Omental fat pad (tissue), 4 donors: Measurements from ENCODE around the gene ZNF451. TPM values are rescaled to one million over a fixed set of nuclear protein-coding genes. Genes with fewer than 3 reads are reported as not detected.
"Not testable (repeated sequence)": the region's sequence is repeated elsewhere in the genome, so short reads cannot be mapped to it uniquely, and the experiment has no call there.

Experiments
- ATAC-seq: fragments of 150-250 bp; one replicate; pipeline ENCODE4 v1.9.1; 2016; ENCODE audit warnings: mild to moderate bottlenecking, moderate library complexity; ENCODE audit not compliant: low FRiP score
- DNase-seq: peaks from one replicate; pipeline ENCODE4 v3.0.0-alpha.2; 2019; ENCODE audit warnings: low spot score
- CTCF ChIP-seq, 3 donors: fragments of 450-650 bp; IDR thresholded peaks; one replicate each; pipeline ENCODE4 v1.5.1; 2016 to 2017; ENCODE audit warnings: antibody characterized with exemption in 3 of 3, mild to moderate bottlenecking in 3 of 3, moderate library complexity in 2 of 3
- total RNA-seq, 4 donors: library from RNA; depleted of rRNA; stranded (reverse); fragments of >200 nt; gene quantifications; one replicate each; pipeline ENCODE4 v1.1.0, GENCODE V29; 2016

ZNF451 gene
- total RNA-seq: 10 to 100 TPM; 41.4 to 66.8 (median 57.0) TPM

- DNase-seq (peak; percentile 90), ATAC-seq (peak; percentile 99)
- no peak for TF ChIP-seq CTCF (IDR thresholded peaks at IDR 0.05)
Measured at GRCh38 chr6:57089687-57090457, at the start of gene ZNF451. Gene ZNF451 (plus strand): TSS chr6:57090188. CDS start chr6:57090254, 66 bp downstream.

GRCh38 chr6:57044061-57044460, 45.9 kb upstream of the ZNF451 start:
- ATAC-seq: not testable (repeated sequence)

GRCh38 chr6:57044568-57044967, 45.4 kb upstream of the ZNF451 start:
- no peak for TF ChIP-seq CTCF (IDR thresholded peaks at IDR 0.05)
- ATAC-seq (no peak), DNase-seq (no peak)

More at GRCh38 chr6:57044061-57044460, 45.9 kb upstream of the ZNF451 start:
- DNase-seq: not testable (repeated sequence)

- DNase-seq (peak; percentile 65), ATAC-seq (peak; percentile 99)
Measured at GRCh38 chr6:57046332-57047256, 43.4 kb upstream of the ZNF451 start, which contains the start of gene KIAA1586. Gene KIAA1586 (plus strand): TSS chr6:57046693. CDS start chr6:57046756, 63 bp downstream.

GRCh38 chr6:57047257-57047585, 42.8 kb upstream of the ZNF451 start:
- not testable (repeated sequence) for DNase-seq
- peak; percentile 22 for ATAC-seq

- not testable (repeated sequence) for ATAC-seq, DNase-seq
Measured at GRCh38 chr6:57047859-57048258, 42.1 kb upstream of the ZNF451 start.

- TF ChIP-seq CTCF (IDR thresholded peaks at IDR 0.05): no peak
- ATAC-seq: no peak
- no peak for DNase-seq
Measured at GRCh38 chr6:57048577-57048976, 41.4 kb upstream of the ZNF451 start.

- TF ChIP-seq CTCF (IDR thresholded peaks at IDR 0.05): no peak
- no peak for ATAC-seq
- DNase-seq: no peak
Measured at GRCh38 chr6:57063847-57064246, 26.1 kb upstream of the ZNF451 start.

GRCh38 chr6:57064809-57065208, 25.2 kb upstream of the ZNF451 start:
- DNase-seq (no peak), ATAC-seq (no peak)
- no peak for TF ChIP-seq CTCF (IDR thresholded peaks at IDR 0.05)
